Ammon's horn (tissue), 1 donor: Measurements from ENCODE around the gene LGR6.
A peak's percentile ranks its signal among the peaks of the same experiment; 100 is the strongest.

Experiments
- DNase-seq: peaks from one replicate; pipeline ENCODE4 v3.0.0-alpha.2; 2016; ENCODE audit warnings: low spot score

Gene LGR6

DNA sequence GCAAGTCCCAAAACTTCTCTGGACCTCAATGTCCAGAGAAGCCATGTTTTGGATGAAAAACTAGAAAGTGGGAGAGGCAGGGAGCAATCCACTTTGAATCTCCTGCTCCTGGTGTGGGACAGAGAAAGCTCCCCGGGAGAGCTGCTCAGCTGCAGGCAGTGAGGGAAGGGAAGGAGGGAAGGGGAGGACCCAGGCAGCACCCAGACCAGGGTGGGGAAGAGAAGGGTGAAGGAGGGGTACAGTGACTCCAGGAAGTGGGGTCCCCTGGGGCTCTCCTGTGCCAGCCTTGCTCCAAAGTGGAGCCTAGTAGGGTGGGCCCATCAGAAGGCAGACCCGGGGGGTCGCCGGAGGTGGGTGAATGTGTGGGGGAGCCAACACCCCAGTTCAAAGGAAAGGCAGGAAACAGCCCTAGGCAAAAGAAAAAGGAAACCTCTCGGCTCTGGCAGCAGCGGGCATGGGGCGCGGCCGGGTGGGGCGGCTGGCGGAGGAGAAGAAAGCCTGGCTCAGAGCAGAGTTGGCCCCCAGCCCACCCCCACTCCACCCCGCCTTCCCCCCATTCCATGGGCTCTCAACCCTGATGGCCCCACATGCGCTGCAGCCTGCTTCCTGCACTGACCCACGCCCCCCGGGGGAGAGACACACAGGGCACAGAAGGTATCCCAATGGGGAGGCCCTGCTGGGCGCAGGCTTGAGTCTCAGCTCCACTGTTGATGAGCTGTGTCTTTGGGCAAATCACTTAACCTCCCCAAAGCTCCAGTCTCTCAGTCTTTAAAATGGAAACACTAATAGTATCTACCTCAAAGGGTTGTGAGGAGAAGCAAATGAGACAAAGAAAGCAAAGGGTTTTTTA is 5.7 kb downstream of the LGR6 start:
- DNase-seq = no peak

DNA sequence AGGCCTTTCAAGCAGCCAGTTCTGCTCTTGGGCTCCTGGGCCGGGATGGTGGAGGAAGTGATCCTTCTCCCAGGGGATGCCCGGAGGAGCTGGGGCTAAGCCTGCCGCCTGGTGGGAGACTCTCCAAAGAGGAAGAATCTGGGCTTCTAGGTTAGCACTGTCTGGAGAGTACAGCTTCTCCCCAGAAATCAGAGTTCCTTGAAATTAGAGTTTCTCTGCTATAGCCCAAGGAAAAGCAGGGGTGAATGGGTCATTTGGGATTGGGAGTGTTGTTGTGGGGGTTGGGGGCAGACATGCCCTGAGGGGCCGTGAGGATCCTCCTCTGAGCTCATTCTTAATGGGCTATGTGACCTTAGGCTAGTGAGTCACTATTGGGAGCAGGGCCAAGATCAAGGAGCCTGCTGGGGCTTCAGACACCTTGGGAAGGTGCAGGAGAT is 6.5 kb downstream of the LGR6 start:
- DNase-seq = no peak

DNA sequence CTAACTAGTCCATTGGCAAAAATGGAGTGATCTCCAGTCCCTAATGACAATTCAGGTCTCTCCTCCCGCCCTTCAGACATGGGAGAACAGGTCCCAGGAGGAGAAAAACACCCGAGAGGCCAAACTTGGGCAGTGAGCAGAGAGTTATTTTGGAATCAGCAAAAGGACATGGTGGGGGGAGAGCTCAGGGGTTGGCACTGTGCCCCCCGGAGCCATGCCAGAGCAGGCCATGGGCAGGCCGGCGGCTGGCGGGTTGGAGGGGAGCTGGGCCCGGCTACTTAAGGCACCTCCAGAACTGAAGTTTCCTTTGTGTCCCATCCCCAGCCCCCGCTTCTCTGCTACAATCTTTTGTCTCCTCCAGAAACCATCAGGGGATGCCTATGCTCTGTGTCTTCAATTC is 7.1 kb downstream of the LGR6 start:
- DNase-seq = peak; percentile 38

DNA sequence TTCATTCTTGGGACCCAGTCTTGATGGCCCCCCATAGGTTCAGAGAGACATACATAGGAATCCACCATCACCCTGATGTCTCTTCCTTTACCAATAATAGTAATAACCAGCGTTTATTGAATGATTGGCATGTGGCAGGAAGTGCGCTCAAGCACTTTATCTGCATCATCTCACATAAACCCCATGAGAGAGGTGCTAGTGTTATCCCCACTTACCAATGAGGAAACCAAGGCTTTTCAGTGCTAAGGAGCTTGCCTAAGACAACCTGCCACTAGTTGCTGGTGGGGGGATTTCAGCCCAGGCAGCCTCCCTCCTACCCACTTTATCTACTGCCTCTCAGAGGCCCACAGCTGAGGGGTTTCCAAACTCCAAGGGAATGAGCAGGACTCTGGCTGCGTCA is 7.7 kb downstream of the LGR6 start:
- DNase-seq = no peak

DNA sequence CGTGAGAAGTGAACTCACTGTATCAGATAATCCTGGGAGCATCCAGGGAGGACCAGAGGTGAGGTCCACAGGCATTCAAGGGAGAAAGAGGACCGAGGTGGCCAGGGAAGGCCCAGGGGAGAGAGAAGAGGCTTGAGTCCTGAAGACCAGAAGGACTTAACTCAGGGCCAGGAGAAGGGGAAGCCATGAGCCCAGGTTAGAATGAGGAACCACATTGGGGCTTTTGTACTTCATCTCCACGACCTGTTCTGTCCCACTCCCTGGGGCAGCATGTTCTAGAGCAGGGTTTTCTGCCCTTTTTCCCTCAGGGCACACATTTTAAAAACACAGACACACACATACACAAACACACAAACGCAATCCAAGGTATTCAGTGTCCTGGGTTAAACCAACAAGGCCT is 8.4 kb downstream of the LGR6 start:
- no peak for DNase-seq

DNA sequence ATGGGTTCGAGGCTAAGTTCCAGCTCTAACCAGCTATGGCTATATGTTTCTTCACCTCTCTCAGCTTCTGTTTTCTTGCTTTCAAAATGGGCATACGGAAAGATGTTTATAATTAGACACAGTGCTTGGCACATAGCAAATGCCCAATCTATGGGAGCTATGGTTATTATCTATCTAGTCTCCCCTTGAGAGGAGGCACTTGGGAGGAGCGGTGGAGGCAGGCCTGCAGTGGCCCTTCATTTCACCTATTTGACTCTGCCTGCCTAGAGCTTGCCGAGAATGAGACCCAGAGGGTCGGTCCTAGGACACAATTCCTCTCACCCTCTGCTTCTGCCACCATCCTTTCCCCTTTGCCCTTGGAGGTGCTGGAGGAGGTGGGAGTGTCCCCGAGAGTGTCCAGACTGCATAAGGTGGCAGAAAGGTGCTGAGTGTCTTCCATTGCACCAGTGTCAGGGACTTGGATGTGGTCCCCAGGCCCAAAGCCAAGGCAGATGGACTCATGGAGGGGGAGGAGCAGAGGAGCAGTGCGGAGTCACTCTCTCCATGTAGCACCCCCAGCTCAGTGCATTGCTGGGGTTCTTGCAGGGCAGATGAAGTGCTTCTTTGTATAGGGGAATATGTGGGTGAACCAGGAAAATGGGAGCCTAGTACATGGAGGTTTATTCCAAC is 9.0 kb downstream of the LGR6 start:
- no peak for DNase-seq

DNA sequence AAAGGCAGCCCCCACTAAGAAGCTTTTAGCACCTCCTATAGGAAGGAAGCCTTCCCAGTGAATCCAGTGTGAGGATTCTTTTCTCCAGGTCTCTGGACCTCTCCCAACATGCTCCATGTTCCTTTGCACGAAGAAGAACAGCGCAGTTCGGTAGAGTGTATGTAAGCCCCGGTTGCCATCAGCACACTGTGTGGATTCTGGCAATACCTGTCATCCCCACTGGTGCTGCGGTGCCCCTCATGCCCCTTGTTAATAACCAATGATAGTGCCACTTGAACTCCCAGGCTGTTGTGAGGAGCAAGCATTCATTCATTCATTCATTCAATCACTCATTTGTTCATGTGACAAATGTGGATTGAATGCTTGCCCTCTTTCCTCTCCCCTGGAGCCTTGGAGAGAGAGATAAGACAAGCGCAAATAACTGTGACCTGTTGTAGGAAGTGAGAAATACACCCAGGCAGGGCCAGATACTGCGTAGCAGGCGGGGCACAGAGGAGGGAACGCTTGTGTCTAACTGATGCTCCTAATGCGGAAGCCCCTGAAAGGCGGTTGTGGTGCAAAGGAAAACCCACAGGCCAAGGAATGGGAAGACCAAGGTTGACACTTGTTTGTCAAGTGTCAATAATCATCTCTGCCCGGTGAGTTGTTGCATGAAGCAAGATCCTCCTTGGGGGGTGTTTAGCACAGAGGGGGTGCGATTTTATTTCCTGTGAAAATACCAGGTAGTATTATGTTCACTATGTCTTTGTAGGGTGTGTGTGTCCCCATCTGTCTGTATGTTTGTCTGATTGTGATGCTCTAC is 9.8 kb downstream of the LGR6 start:
- DNase-seq = no peak

DNA sequence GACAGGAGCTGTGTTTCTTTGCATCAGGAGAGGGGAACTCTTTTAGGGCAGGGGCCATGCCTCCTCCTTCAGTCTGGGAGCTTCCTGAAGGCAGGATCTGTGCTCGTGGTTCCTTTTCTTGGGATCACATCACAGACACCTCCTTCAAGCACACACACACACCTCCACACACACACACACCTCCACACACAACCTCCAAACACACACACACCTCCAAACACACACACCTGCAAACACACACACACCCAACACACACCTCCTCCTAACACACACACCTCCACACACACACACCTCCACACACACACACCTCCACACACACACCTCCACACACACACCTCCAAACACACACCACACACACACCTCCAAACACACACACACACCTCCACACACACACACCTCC is 10.5 kb downstream of the LGR6 start:
- DNase-seq = no peak

DNA sequence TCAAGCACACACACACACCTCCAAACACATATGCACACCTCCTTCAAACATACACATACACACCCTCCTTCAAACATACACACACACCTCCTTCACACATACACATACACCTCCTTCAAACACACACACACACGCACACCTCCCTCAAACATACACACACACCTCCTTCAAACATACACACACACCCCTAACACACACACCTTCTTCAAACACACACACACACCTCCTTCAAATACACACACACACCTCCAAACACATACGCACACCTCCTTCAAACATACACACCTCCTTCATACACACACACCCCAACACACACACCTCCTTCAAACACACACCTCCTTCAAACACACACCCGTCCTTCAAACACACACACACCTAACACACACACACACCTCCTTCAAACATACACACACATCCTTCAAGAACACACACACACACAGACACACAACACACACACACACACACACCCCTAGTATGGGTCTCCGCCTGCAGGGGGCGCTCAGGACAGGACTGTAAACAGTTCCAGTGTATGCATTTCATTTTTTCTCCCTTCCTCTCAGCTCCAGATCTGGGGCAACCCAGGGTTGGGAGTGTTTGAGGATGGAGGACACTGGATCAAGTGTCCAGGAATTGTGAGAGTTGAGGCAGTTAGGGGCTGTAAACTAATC is 12.1 kb downstream of the LGR6 start:
- DNase-seq = no peak

DNA sequence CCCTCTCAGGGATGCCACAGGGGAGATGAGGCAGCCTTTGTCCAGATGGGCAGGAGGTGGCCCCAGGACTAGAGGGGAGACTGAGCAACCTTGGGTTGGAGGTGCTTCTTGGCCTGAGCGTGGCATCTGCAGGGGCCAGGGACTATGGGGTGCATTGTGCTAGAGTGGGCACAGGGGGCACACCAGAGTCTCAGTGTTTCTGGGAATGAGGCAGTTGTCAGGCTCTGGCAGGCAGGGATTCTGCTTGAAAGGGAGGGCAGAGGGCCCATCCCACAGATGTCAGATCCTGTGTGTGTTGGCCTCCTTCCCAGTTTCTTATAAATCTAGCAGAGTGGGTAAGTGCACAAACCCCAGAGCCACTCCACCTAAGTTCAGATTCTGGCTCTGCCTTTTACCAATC is 13.7 kb downstream of the LGR6 start:
- no peak for DNase-seq

DNA sequence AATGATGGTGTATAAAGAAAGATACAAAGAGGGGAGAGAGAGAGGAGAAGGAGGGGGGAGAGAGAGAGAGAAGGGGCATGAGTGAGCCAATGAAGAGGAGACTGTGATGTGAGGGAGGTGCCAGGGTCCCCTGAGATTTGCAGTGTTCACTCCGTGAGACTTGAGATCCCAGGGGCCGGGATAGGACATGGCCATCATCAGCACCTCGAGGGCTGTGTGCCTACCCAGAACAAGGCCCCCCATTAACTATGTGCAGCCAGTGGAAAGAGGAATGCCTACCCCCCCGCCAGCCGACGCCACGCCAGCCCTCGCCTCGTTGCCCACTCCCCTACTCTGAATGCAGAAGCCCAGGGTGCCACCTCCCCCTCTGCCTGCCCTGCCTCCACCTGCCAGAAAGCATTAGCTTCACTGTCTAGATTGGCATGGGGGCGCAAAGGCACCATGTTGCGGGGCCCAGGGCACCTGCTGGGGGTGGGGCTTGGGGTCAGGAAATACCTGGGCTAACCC is 14.8 kb downstream of the LGR6 start:
- no peak for DNase-seq

DNA sequence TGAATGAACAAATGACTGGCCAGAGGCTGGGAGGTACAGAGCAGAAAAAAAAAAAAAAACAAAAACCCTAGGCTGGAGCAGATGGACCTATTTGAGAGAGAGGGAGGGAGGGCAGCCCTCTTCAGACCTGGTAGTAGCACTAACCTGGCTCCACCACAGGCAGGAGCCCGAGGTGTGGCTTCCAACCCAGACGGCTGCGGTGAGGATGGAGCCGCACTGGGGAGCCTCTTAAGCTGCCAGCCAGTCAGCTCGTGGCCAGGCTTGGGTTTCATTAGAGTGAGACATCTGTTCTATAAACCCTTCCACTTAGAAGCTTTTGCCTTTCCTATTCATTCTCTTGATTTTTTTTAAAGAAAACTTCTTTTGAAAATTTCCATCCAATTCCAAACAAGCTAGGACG is 16.8 kb downstream of the LGR6 start:
- DNase-seq = no peak

DNA sequence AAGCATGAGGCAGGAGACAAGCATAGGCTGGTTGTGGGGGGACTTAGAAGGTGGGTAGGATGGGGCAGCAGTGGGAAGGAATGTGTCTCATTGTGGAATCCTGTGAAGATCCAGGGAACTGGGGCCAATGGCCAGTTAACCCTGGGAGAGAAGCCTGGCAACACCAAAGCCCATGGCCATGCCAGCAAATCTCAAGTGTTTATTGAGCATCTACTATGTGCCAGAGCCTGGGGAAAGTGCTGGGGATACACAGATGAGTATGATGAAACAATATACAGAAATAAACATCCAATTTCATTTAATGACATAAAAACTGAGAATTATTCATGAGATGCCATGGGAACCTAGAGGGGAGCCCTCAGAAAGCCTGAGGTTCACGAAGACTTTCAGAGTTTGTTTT is 17.4 kb downstream of the LGR6 start:
- no peak for DNase-seq

DNA sequence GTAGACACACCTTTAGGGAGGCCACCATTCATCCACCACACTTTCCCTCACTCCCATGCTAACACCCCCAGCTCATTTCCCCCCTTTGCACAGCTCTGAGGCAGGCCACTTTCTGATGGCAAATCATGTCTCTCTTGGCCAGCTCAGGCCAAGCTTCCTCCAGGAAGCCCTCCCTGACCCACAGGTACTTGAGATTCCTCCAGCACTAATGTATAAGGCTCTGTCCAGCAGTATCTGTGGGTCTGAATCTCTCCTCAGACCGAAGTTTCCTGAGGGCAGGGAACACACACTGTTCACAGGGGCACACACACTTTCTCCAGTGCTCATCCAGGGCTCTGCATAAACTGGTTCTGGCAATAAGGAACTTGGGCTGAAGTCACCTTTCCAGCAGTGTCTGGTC is 19.2 kb downstream of the LGR6 start:
- no peak for DNase-seq

DNA sequence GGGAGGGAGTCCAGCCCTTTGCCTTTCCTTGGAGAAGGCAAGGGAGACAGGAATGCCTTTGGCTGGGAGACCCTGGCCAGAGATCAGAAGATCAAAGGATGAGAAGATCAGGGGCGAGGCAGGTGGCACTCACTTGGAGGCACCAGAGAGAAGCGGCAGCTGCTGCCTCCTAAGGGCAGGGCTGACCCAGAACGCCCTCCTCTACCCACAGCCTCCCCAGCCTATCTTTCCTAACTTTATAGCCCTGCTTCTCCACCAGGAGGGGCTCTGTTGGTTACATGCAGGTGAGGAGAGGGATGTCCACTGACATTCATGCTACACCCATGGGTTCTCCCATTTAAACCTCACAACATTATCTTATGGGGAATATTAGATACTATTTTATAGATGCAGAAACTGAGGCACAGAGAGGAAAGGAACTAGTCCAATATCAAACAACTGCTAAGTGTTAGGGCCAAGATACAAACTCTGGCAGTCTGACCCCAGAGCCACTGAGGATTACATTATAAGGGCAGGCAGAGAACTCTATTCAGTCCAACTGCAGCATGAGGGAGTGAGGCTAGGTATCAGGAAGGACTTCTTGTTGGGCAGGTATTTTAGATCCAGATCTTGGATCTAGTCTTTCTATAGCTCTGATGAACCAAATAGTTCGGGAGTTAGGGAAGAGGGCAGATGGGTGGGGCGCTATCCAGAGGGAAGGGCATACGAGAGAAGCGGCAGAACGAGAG is 19.9 kb downstream of the LGR6 start:
- no peak for DNase-seq

DNA sequence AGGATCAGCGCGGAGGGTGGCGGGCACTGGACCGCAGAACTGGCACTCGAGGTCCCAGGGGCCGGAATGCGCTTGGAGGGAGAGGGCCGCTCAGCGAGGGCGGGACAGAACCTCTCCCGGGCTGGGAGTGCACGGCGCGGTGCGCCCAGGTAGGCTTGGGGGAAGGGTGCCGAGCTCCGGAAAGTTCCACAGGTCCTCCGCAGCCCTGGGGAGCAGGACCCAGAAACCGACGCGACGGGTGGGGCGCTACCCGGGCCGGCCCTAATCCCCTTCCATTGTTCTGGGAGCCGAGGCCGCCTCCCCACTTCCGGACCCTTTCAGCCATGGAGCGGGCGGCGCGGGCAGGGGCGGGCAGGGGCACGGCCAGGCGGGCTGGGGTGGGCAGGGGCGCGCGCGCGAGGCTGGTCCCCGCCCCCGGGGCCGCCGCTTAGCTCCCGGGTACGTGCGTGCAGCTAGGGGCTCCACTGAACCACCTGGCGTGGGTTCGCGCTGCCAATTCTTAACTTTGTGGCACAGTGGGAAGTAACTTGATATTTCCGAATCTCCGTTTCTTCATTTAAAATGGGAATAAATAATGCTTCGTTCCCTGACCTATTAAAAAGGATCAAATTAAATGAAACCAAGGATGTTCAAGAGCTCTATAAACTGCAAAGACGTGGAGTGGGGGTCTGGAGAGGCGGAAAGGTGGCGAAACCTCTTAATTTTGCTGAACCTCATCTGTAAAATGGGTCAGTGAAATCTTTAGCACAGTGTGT is 20.7 kb downstream of the LGR6 start:
- no peak for DNase-seq

DNA sequence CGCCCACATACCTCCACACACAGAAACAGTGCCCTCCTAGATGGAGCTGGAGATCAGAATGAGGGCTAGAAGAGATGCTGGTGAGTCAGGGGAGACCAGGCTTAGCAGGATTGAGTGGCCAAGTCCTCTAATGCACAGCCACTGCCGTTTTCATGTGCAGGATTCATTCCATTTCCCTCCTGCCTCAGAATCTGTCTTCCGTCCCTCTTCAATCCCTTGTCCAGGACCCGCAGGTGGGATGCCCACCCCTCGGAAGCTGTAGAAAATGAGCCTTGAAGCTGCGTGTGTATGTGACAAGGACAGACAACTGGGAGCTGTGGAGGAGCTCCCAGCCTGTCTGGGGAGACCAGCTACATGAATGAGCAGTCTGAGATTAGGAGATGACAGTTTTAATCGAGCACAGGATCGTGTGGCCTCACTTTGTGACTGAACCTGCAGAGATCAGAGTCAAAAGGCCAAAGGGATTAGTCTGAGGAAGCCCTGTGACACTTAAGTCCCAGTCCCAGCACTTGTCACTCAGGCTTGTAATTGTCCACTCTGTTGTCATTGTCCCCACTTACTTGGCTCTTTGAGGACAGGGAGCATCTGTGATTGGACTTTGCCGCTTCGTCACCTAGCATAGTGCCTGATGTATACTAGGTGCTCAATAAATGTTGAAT is 22.0 kb downstream of the LGR6 start:
- no peak for DNase-seq

DNA sequence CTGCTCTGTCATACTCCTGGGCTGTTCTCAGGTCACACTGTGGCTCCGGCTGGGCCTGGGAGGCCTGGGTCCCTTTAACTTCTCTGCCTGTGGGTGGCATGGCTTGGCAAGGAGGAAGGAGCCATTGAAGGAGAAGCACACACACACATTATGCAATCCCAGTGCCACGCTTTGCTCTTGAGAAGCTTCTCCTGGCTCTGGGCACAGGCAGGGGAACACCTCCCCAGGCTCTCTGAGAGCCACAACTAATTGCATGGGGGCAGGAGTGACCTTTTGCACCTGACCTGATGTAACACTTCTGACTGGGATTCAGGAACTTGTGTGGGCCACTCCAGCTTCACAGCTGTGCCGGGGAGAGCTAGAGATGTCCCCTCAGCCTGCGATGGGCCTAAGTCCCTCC is 23.1 kb downstream of the LGR6 start:
- DNase-seq = peak; percentile 43

DNA sequence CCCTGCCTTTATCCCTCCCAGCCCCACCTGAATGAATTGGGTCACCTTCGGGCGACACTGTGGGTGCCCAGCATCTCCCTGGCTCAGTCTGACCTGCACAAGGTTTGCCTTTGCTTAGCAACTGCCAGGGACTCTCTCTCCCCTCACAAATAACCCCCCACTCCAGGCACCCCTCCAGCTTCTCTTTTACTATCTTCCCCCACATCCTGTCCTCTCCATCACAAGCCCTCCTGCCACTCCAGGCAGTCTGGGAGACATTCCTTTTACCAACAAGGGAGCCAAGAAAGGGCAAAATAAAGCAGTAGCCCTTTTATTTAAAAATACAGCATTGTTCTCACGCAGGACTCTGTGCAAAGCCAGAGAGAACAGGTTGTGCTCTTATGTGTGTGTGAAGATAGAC is 23.9 kb downstream of the LGR6 start:
- DNase-seq = no peak

DNA sequence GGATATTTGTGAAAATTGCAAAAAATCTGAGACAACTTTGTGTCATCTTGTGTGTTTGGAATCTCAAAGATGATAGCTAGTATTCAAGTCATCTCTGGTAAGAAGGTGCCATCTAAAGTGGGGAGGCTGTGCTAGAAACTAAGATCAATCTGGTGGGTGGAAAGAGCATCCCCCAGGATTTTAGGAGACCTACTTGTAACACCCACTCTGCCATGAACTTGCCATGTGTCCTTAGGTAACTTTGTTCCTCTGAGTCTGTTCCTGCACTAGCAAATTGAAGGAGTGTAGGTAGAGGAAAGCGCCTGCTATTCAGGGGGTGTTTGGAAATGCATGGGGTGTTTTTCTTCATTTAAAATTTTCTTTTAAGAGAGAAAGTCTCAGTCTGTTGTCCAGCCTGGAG is 24.4 kb downstream of the LGR6 start:
- DNase-seq = no peak
